ENCODE measurements around the gene CUBN.

The CUBN gene

DNA sequence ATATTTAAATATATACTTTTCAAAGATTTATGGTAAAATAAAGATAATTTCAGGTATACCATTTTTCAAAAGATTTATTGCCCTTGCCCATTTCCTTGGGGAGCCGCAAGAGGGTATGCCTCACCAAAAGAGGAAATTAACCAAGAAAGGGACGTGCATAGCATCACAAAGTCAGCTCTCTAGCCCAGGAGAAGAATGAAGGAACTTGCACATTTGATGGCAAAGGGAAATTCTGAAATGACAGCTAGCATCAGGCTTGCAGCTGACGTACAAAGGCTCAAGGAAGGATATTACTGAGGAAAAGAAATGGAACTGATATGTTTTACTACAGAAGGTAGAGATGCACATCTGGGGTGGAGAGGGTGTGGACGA lies 218.8 kb downstream of the CUBN start:
- no peak overlapping the region for H3K4me2 ChIP-seq
- H4K20me1 ChIP-seq (ENCODE audit: insufficient read depth) = no peaks in the 10 kb centered on the region
- H3K27ac ChIP-seq = no peak overlapping the region
- no peak overlapping the region for H3K9ac ChIP-seq
- H3K27me3 ChIP-seq (ENCODE audit: insufficient read depth, low read depth) = no peaks in the 10 kb centered on the region
- H3K4me3 ChIP-seq (IDR thresholded peaks at IDR 0.05; ENCODE audit: insufficient read depth, low read depth, low read length) = no peak overlapping the region
- H3K36me3 ChIP-seq (ENCODE audit: insufficient read depth) = no peaks in the 10 kb centered on the region
- H2AFZ ChIP-seq (ENCODE audit: low read depth) = no peak overlapping the region
- no peaks in the 10 kb centered on the region for H3K4me1 ChIP-seq (ENCODE audit: low read depth, poor library complexity, severe bottlenecking)
- no peaks in the 10 kb centered on the region for H3K79me2 ChIP-seq (ENCODE audit: insufficient read depth, low read depth)
- TF ChIP-seq CTCF (conservative IDR thresholded peaks at IDR 0.05; ENCODE audit: low read depth, low read length) = no peak

DNA sequence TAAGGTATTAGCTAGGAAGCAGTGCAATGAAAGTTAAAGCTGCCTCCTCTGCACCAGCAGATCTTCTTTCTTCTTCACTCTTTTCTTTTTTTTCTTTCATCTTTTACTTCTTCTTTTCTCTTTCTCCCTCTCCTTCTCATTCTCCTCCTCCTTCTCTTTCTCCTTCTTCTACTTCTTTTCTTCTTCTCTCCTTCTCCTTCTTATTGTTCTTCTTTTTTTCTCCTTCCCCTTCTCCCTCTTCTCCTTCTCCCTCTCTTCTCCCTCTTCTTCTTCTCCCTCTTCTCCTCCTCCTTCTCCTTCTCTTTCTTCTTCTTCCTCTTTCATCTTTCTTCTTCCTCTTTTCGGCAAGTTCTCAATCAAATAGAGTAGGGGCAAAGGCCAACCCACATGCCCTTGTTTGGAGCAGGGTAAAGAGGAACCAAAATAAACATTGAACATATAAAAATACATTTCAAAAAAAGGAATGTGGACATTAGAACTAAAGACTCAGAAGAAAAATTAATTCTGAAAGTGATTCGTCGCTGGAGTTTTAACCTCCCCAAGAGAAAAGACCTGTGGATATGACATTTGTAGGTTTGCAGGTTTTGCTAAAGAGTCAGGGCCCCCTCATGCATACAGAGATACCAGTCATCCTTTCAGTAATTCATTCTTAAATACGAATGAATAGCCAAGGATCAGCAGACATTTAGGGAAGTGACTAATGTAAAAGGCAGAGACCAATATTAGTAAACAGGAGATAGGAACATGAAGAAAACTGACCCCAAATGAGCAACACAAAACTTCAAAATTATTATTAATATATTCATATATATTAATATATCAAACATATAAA lies 219.4 kb downstream of the CUBN start:
- Histone ChIP-seq H3K36me3 (ENCODE audit: insufficient read depth) (no peaks in the 10 kb centered on the region), H3K27ac (no peak overlapping the region), H4K20me1 (ENCODE audit: insufficient read depth) (no peaks in the 10 kb centered on the region), H2AFZ (ENCODE audit: low read depth) (no peak overlapping the region), H3K4me1 (ENCODE audit: low read depth, poor library complexity, severe bottlenecking) (no peaks in the 10 kb centered on the region), H3K79me2 (ENCODE audit: insufficient read depth, low read depth) (no peaks in the 10 kb centered on the region), H3K4me3 (IDR thresholded peaks at IDR 0.05; ENCODE audit: insufficient read depth, low read depth, low read length) (no peak overlapping the region), H3K4me2 (no peak overlapping the region), H3K27me3 (ENCODE audit: insufficient read depth, low read depth) (no peaks in the 10 kb centered on the region), H3K9ac (no peak overlapping the region)
- TF ChIP-seq CTCF (conservative IDR thresholded peaks at IDR 0.05; ENCODE audit: low read depth, low read length) = no peak

GRCh38 chr10:16909271-16909767 lies 220.3 kb downstream of the CUBN start:
- no peaks in the 10 kb centered on the region for H3K27me3 ChIP-seq (ENCODE audit: insufficient read depth, low read depth)
- H4K20me1 ChIP-seq (ENCODE audit: insufficient read depth) = no peaks in the 10 kb centered on the region
- no peak overlapping the region for H3K4me3 ChIP-seq (IDR thresholded peaks at IDR 0.05; ENCODE audit: insufficient read depth, low read depth, low read length)
- H3K9ac ChIP-seq = no peak overlapping the region
- no peak overlapping the region for H3K4me2 ChIP-seq
- no peak overlapping the region for H2AFZ ChIP-seq (ENCODE audit: low read depth)
- no peaks in the 10 kb centered on the region for H3K79me2 ChIP-seq (ENCODE audit: insufficient read depth, low read depth)
- no peak overlapping the region for H3K27ac ChIP-seq
- no peaks in the 10 kb centered on the region for H3K36me3 ChIP-seq (ENCODE audit: insufficient read depth)
- no peaks in the 10 kb centered on the region for H3K4me1 ChIP-seq (ENCODE audit: low read depth, poor library complexity, severe bottlenecking)
- TF ChIP-seq CTCF (conservative IDR thresholded peaks at IDR 0.05; ENCODE audit: low read depth, low read length) = no peak

GRCh38 chr10:16907687-16908086 lies 221.9 kb downstream of the CUBN start:
- TF ChIP-seq CTCF (conservative IDR thresholded peaks at IDR 0.05; ENCODE audit: low read depth, low read length) = no peak
- Histone ChIP-seq H4K20me1 (ENCODE audit: insufficient read depth) (no peaks in the 10 kb centered on the region), H2AFZ (ENCODE audit: low read depth) (no peak overlapping the region)

More at GRCh38 chr10:16907687-16908086, 221.9 kb downstream of the CUBN start:
- no peaks in the 10 kb centered on the region for H3K36me3 ChIP-seq (ENCODE audit: insufficient read depth)
- peaks cover under 1% of the 10 kb centered on the region for H3K4me1 ChIP-seq (ENCODE audit: low read depth, poor library complexity, severe bottlenecking)
- no peak overlapping the region for H3K4me3 ChIP-seq (IDR thresholded peaks at IDR 0.05; ENCODE audit: insufficient read depth, low read depth, low read length)
- no peak overlapping the region for H3K4me2 ChIP-seq
- no peak overlapping the region for H3K27ac ChIP-seq
- no peak overlapping the region for H3K9ac ChIP-seq
- H3K79me2 ChIP-seq (ENCODE audit: insufficient read depth, low read depth) = no peaks in the 10 kb centered on the region
- no peaks in the 10 kb centered on the region for H3K27me3 ChIP-seq (ENCODE audit: insufficient read depth, low read depth)
